ENCODE results near the gene TAL1.

- no peak for TF ChIP-seq YY1 (IDR thresholded peaks at IDR 0.05; ENCODE audit: insufficient read depth, insufficient read length)
- TF ChIP-seq SUZ12 (IDR thresholded peaks at IDR 0.05; ENCODE audit: extremely low read depth, insufficient read depth, insufficient read length): no peak
Observed at GRCh38 chr1:47226121-47226838, 5.7 kb downstream of the TAL1 start.

Measured in NT2/D1 (cell line).